Occipital lobe (tissue), 2 donors: Measurements from ENCODE around the gene GRK6. TPM values are rescaled to one million over a fixed set of nuclear protein-coding genes. Genes with fewer than 3 reads are reported as not detected.
"Not testable (repeated sequence)": the region's sequence is repeated elsewhere in the genome, so short reads cannot be mapped to it uniquely, and the experiment has no call there.

Experiments
- DNase-seq: peaks from one replicate; lab custom pipeline; 2025; lab: John Stamatoyannopoulos, UW
- total RNA-seq: library from RNA; depleted of rRNA; stranded (reverse); fragments of >200 nt; gene quantifications from one replicate; pipeline ENCODE4 v1.2.3, GENCODE V29; 2014

The GRK6 gene
- total RNA-seq, 1 donor from 2014 or later: 14.0 TPM

- DNase-seq: no peak
Observed at GRCh38 chr5:177397875-177398390, 28.5 kb upstream of the GRK6 start.

GRCh38 chr5:177399997-177400868, 26.2 kb upstream of the GRK6 start, which contains the start of gene PFN3:
Gene PFN3 (minus strand): TSS chr5:177400661. CDS start chr5:177400576, 85 bp downstream.
- DNase-seq: no peak

GRCh38 chr5:177402271-177403043, 24.0 kb upstream of the GRK6 start:
- no peak for DNase-seq

- DNase-seq: no peak
Observed at GRCh38 chr5:177403102-177403791, 23.2 kb upstream of the GRK6 start.

- DNase-seq: peak; percentile 54
Observed at GRCh38 chr5:177403792-177404640, 22.5 kb upstream of the GRK6 start.

- DNase-seq: no peak
Observed at GRCh38 chr5:177404641-177405179, 21.8 kb upstream of the GRK6 start.

GRCh38 chr5:177405312-177405711, 21.2 kb upstream of the GRK6 start:
- no peak for DNase-seq

DNA sequence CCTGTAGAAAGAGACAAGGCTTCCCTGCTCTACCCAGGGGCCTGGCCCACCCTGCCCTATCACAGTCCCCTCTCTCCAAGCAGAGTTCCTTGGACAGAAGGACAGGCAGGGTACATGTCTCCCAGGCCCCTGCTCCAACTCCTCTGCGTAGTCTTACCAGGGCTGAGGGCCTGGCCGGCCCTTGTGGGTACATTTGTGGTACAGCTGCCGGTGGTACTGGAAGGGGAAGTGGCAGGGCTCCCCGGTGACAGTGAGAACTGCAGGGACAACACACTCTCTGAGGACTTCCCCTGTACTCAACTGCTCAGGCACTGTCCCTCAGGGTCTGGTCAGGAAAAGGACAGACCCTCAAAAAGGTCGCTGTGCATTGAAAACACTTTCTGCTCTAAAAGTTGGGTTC, 20.7 kb upstream of the GRK6 start:
- no peak for DNase-seq

DNA sequence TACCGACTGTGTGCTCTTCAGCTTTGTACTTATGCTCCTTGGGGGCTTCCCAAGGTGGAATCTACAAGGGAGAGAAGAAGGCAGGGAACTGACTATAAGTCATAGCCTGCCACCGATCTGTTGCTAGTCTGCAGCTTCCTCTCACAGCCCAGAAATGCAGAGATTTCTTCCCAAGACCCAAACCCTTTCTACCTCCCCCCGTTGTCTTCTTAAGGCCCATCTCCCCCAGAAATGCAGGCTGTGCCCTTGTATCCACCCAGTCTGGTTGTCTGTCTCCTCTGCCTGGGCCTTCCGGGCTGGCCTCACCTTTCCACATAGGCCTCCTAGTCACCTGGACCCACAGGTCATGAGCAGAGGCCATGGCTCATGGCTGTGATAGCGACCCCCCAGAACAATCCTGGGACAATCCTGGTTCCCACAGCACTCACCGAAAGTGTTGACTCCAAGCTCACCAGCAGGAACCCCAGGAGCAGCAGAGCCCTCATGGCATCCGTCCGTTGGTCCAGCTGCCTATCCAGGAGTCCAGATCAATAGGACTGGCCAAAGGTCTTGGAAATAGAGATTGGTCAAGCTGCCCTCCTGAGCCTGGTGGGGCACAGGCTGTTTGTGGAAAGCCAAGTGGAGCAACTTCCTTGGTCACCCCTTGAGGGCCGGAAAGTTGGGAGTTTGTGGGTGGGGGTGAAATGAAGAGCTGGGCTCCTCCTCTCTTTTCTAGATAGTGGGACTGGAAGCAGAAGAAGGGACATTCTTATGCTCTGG, 17.3 kb upstream of the GRK6 start, which contains the start of gene F12:
F12 (minus strand) TSS at position 522 of the 759 bp plus-strand sequence; CDS start at position 485, 37 bp downstream.
- no peak for DNase-seq

- DNase-seq: no peak
Observed at GRCh38 chr5:177410575-177410974, 15.9 kb upstream of the GRK6 start.

GRCh38 chr5:177412603-177413233, 13.8 kb upstream of the GRK6 start:
- DNase-seq: no peak

DNA sequence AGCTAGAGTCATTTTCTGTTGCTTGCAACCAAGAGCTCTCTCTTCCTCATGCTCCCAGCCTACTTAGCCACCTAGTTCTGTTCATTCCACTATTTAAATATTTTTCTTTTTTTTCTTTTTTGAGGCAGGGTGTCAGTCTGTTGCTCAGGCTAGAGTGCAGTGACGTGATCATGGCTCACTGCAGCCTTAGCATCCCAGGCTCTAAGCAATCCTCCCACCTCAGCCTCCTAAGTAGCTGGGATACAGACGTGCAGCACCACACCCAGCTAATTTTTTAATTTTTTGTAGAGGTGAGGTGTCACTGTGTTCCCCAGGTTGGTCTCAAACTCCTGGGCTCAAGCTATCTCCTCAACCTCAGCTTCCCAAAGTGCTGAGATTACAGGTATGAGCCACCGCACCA, 12.0 kb upstream of the GRK6 start:
- DNase-seq: no peak

DNA sequence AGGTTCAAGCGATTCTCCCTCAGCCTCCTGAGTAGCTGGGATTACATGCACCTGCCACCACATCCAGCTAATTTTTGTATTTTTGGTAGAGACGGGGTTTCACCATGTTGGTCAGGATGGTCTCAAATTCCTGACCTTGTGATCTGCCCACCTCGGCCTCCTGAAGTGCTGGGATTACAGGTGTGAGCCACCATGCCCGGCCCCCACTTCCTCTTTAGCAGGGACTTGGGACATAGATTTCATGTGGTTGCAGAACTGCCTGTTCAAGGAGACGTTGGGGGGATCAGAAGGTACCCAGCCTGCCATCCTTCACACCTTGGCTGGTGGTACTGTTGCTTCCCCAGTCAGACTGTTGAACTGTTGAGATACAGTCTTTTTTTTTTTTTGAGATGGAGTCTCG, 9.4 kb upstream of the GRK6 start:
- not testable (repeated sequence) for DNase-seq

- DNase-seq: no peak
Observed at GRCh38 chr5:177419046-177419445, 7.4 kb upstream of the GRK6 start.

DNA sequence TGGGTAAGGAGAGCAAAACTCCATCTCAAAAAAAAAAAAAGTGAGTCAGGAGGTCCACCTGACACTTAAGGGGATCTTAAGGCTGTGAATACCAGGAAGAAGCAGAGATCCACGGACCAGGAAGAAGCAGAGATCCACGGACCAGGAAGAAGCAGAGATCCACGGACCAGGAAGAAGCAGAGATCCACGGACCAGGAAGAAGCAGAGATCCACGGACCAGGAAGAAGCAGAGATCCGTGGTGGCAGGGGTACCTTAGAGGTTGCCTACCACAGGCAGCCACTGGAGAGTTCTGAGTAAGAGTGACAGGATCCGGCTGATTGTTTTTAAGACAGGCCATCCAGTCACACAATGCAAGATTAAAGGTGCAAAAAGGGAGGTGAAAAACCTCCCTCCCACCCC, 6.0 kb upstream of the GRK6 start:
- DNase-seq: not testable (repeated sequence)

DNA sequence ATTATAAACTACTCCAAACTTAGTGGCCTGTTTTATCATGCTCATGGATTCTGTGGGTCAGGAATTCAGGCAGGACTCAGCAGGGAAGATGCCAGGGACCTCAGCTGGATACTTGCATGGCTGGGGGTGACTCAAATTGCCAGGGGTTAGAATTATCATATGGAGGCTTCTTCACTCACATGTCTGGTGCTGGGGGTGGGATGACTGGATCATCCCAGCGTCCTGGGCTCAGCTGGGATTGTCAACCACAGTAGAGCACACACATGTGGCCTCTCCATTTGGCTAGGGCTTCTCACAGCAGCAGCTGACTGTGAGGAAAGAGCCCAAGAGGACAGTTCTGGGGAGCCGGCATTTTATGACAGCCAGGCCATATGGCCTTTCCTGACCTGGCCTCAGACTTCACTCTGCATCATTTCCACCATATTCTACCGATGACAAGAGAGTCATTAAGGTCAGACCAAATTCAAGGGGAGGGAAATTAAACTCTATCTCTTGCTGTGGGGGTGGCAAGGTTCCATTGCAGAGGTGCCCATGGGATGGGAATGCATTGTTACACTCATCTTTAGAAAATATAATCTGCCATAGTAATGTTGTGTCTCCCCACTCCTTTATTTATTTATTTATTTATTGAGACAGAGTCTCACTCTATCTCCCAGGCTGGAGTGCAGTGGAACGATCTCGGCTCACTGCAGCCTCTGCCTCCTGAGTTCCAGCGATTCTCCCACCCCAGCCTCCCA, 5.2 kb upstream of the GRK6 start:
- DNase-seq: no peak

- no peak for DNase-seq
Observed at GRCh38 chr5:177423671-177424070, 2.8 kb upstream of the GRK6 start.

DNA sequence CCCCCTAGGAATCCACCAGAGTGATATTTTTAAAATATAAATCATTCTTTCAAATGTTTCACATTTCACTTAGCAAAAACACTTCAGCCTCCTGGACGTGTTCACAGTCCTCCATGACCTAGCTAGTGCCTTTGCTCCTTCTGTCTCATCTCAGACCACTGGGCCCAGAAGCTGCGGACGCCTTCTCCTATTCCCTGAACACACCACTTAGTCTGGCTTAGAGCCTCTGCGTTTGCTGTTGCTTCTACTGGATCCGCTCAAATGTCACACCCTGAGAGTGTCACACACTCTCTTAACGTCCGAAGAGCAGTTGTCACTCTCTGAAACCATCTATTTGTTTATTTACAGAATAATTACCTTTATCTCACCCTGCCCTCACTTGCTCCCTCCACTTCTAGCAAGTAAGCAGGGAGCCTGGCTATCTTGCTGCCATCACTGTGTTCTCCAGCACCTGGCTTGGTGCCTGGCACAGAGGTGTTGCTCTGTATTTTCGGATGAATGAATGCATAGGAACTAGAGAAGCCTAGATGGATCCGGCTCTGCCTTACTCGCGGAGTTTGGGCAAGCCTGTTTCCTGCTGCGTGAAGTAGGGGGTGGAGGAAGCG, 1.2 kb upstream of the GRK6 start:
- DNase-seq: peak; percentile 58
